Naive B cell (primary cell): ENCODE results near the gene TGFBI. TPM values are rescaled to one million over a fixed set of nuclear protein-coding genes. Genes with fewer than 3 reads are reported as not detected.
A peak's percentile ranks its signal among the peaks of the same experiment; 100 is the strongest.

ENCODE experiments used
- ATAC-seq, 2 donors: fragments of 150-1000 bp; cut with Tn5 transposase; 2 replicates each; pipeline ENCODE4 v1.10.0; 2021; ENCODE audit warnings: low read depth in 2 of 2, mild to moderate bottlenecking in 2 of 2, moderate library complexity in 2 of 2
- DNase-seq: peaks from one replicate; pipeline ENCODE4 v3.0.0; 2022
- H3K27ac Mint-ChIP-seq, 6 donors: one replicate each; pipeline ENCODE4 v1.8.0; 2020 to 2022; ENCODE audit warnings: mild to moderate bottlenecking in 6 of 6, mixed read lengths in 6 of 6, moderate library complexity in 5 of 6, inconsistent platforms in 2 of 6
- H3K27me3 Mint-ChIP-seq, 3 donors: one replicate each; pipeline ENCODE4 v1.8.0; 2021 to 2022; ENCODE audit warnings: mixed read lengths in 3 of 3, mild to moderate bottlenecking in 1 of 3
- H3K36me3 Mint-ChIP-seq, 2 donors: one replicate each; pipeline ENCODE4 v1.8.0; 2020 to 2022; ENCODE audit warnings: mixed read lengths in 2 of 2, inconsistent platforms in 1 of 2, mild to moderate bottlenecking in 1 of 2
- H3K4me1 Mint-ChIP-seq, 3 donors: one replicate each; pipeline ENCODE4 v1.8.0; 2020 to 2022; ENCODE audit warnings: mixed read lengths in 3 of 3, inconsistent platforms in 1 of 3, mild to moderate bottlenecking in 1 of 3, moderate library complexity in 1 of 3
- H3K4me3 Mint-ChIP-seq, 8 donors: one replicate each; pipeline ENCODE4 v1.8.0; 2020 to 2022; ENCODE audit warnings: mild to moderate bottlenecking in 8 of 8, mixed read lengths in 8 of 8, moderate library complexity in 8 of 8, inconsistent platforms in 2 of 8
- H3K9me3 Mint-ChIP-seq, 7 donors: one replicate each; pipeline ENCODE4 v1.8.0; 2020 to 2022; ENCODE audit warnings: mixed read lengths in 7 of 7, mild to moderate bottlenecking in 5 of 7, inconsistent platforms in 2 of 7, moderate library complexity in 1 of 7
- polyA plus RNA-seq, 6 donors: library from polyadenylated mRNA; unstranded; fragments of 300-500 nt; fragmentation: Illumina TruSeq; gene quantifications; one replicate each; pipeline ENCODE4 v1.2.3, GENCODE V29; 2021; ENCODE audit warnings: low read depth in 6 of 6

TGFBI gene
- polyA plus RNA-seq, 6 donors from 2014 or later, result 0.20 to 4.3 (median 1.2) TPM

GRCh38 chr5:136021016-136021405 lies 7.8 kb upstream of the TGFBI start:
- no peaks in the 10 kb centered on the region for H3K4me1 Mint-ChIP-seq
- peaks cover 11 to 16% (median 12%) of the 10 kb centered on the region in 3 donors for H3K27me3 Mint-ChIP-seq
- no peaks in the 10 kb centered on the region for H3K36me3 Mint-ChIP-seq
- no peak overlapping the region for H3K4me3 Mint-ChIP-seq
- DNase-seq, result no peak
- H3K9me3 Mint-ChIP-seq, result no peaks in the 10 kb centered on the region
- no peak for ATAC-seq
- no peak overlapping the region for H3K27ac Mint-ChIP-seq

GRCh38 chr5:136022965-136023364 lies 5.8 kb upstream of the TGFBI start:
- peaks cover 0 to 2% (median 0%) of the 10 kb centered on the region in 7 donors for H3K9me3 Mint-ChIP-seq
- ATAC-seq, result no peak
- no peak overlapping the region for H3K4me3 Mint-ChIP-seq
- H3K27ac Mint-ChIP-seq, result no peak overlapping the region
- DNase-seq, result no peak
- peaks cover 29 to 35% (median 30%) of the 10 kb centered on the region in 3 donors for H3K27me3 Mint-ChIP-seq
- H3K4me1 Mint-ChIP-seq, result no peaks in the 10 kb centered on the region
- H3K36me3 Mint-ChIP-seq, result no peaks in the 10 kb centered on the region

- DNase-seq (no peak), ATAC-seq (no peak)
- Mint-ChIP-seq H3K4me3 (no peak overlapping the region), H3K9me3 (peaks cover 0 to 2% (median 0%) of the 10 kb centered on the region in 7 donors), H3K27ac (no peak overlapping the region), H3K27me3 (peaks cover 31 to 37% (median 33%) of the 10 kb centered on the region in 3 donors), H3K36me3 (no peaks in the 10 kb centered on the region), H3K4me1 (no peaks in the 10 kb centered on the region)
Observed at GRCh38 chr5:136023958-136024541, 4.7 kb upstream of the TGFBI start.

- H3K4me1 Mint-ChIP-seq, result no peaks in the 10 kb centered on the region
- ATAC-seq (no peak), DNase-seq (no peak)
- H3K27ac Mint-ChIP-seq, result no peak overlapping the region
- peaks cover 33 to 38% (median 37%) of the 10 kb centered on the region in 3 donors for H3K27me3 Mint-ChIP-seq
- H3K4me3 Mint-ChIP-seq, result no peak overlapping the region
- H3K36me3 Mint-ChIP-seq, result no peaks in the 10 kb centered on the region
- peaks cover 0 to 2% (median 0%) of the 10 kb centered on the region in 7 donors for H3K9me3 Mint-ChIP-seq
Observed at GRCh38 chr5:136025900-136026299, 2.9 kb upstream of the TGFBI start.

GRCh38 chr5:136026636-136027035 lies 2.2 kb upstream of the TGFBI start:
- no peak overlapping the region for H3K27ac Mint-ChIP-seq
- no peaks in the 10 kb centered on the region for H3K36me3 Mint-ChIP-seq
- no peak for ATAC-seq
- peaks cover 33 to 44% (median 37%) of the 10 kb centered on the region in 3 donors for H3K27me3 Mint-ChIP-seq
- no peak overlapping the region for H3K4me3 Mint-ChIP-seq
- no peak for DNase-seq
- H3K9me3 Mint-ChIP-seq, result peaks cover 0 to 2% (median 0%) of the 10 kb centered on the region in 7 donors
- H3K4me1 Mint-ChIP-seq, result no peaks in the 10 kb centered on the region

GRCh38 chr5:136027311-136027710 lies 1.5 kb upstream of the TGFBI start:
- no peak for ATAC-seq
- Mint-ChIP-seq H3K36me3 (no peaks in the 10 kb centered on the region), H3K27ac (no peak overlapping the region), H3K27me3 (peaks cover 33 to 44% (median 37%) of the 10 kb centered on the region in 3 donors), H3K9me3 (peaks cover 0 to 2% (median 0%) of the 10 kb centered on the region in 7 donors), H3K4me3 (no peak overlapping the region), H3K4me1 (no peaks in the 10 kb centered on the region)
- no peak for DNase-seq

GRCh38 chr5:136028090-136028489 lies 698 bp upstream of the TGFBI start:
- H3K27ac Mint-ChIP-seq, result no peak overlapping the region
- DNase-seq (no peak), ATAC-seq (no peak)
- H3K36me3 Mint-ChIP-seq, result no peaks in the 10 kb centered on the region
- H3K27me3 Mint-ChIP-seq, result peaks cover 29 to 44% (median 31%) of the 10 kb centered on the region in 3 donors
- H3K4me1 Mint-ChIP-seq, result peaks cover 0 to 2% (median 2%) of the 10 kb centered on the region in 3 donors
- peaks cover 0 to 2% (median 0%) of the 10 kb centered on the region in 7 donors for H3K9me3 Mint-ChIP-seq
- H3K4me3 Mint-ChIP-seq, result no peak overlapping the region

GRCh38 chr5:136030252-136030651 lies 1.5 kb downstream of the TGFBI start:
- H3K9me3 Mint-ChIP-seq, result peaks cover 0 to 2% (median 0%) of the 10 kb centered on the region in 7 donors

GRCh38 chr5:136030956-136031611 lies 2.3 kb downstream of the TGFBI start:
- peaks cover 21 to 39% (median 21%) of the 10 kb centered on the region in 3 donors for H3K27me3 Mint-ChIP-seq
- H3K4me1 Mint-ChIP-seq, result peaks cover 0 to 8% (median 7%) of the 10 kb centered on the region in 3 donors
- H3K4me3 Mint-ChIP-seq, result no peak overlapping the region
- ATAC-seq, result no peak
- H3K27ac Mint-ChIP-seq, result no peak overlapping the region
- DNase-seq, result no peak
- H3K36me3 Mint-ChIP-seq, result no peaks in the 10 kb centered on the region
- peaks cover 0 to 2% (median 0%) of the 10 kb centered on the region in 7 donors for H3K9me3 Mint-ChIP-seq

More at GRCh38 chr5:136030252-136030651, 1.5 kb downstream of the TGFBI start:
- peaks cover 0 to 7% (median 4%) of the 10 kb centered on the region in 3 donors for H3K4me1 Mint-ChIP-seq
- H3K27ac Mint-ChIP-seq, result no peak overlapping the region
- DNase-seq (no peak), ATAC-seq (no peak)
- H3K27me3 Mint-ChIP-seq, result peaks cover 21 to 41% (median 21%) of the 10 kb centered on the region in 3 donors
- H3K36me3 Mint-ChIP-seq, result no peaks in the 10 kb centered on the region
- no peak overlapping the region for H3K4me3 Mint-ChIP-seq

- Mint-ChIP-seq H3K36me3 (no peaks in the 10 kb centered on the region), H3K27me3 (peaks cover 15 to 33% (median 15%) of the 10 kb centered on the region in 3 donors), H3K9me3 (peaks cover 0 to 2% (median 0%) of the 10 kb centered on the region in 7 donors), H3K27ac (no peak overlapping the region), H3K4me3 (no peak overlapping the region), H3K4me1 (peaks cover 5 to 15% (median 13%) of the 10 kb centered on the region in 3 donors)
- DNase-seq (no peak), ATAC-seq (no peak)
Observed at GRCh38 chr5:136031711-136032110, 2.9 kb downstream of the TGFBI start.

- ATAC-seq (no peak), DNase-seq (no peak)
- Mint-ChIP-seq H3K36me3 (peaks cover 0 to 3% of the 10 kb centered on the region in 2 donors), H3K27ac (no peak overlapping the region), H3K4me1 (peaks cover 10 to 23% (median 22%) of the 10 kb centered on the region in 3 donors), H3K9me3 (peaks cover 0 to 2% (median 1%) of the 10 kb centered on the region in 7 donors), H3K27me3 (peaks cover 6 to 33% (median 7%) of the 10 kb centered on the region in 3 donors), H3K4me3 (peak overlapping the region in 1 of 8 donors; percentile 30)
Observed at GRCh38 chr5:136032564-136032963, 3.8 kb downstream of the TGFBI start.

GRCh38 chr5:136033234-136033633 lies 4.4 kb downstream of the TGFBI start:
- ATAC-seq (no peak), DNase-seq (no peak)
- no peak overlapping the region for H3K27ac Mint-ChIP-seq
- H3K9me3 Mint-ChIP-seq, result peaks cover 0 to 9% (median 0%) of the 10 kb centered on the region in 7 donors
- peaks cover 11 to 25% (median 22%) of the 10 kb centered on the region in 3 donors for H3K4me1 Mint-ChIP-seq
- H3K27me3 Mint-ChIP-seq, result peaks cover 0 to 30% (median under 1%) of the 10 kb centered on the region in 3 donors
- no peak overlapping the region for H3K4me3 Mint-ChIP-seq
- H3K36me3 Mint-ChIP-seq, result peaks cover 3 to 8% of the 10 kb centered on the region in 2 donors

- Mint-ChIP-seq H3K9me3 (peaks cover 0 to 12% (median 0%) of the 10 kb centered on the region in 7 donors), H3K4me1 (peaks cover 11 to 25% (median 22%) of the 10 kb centered on the region in 3 donors), H3K36me3 (peaks cover 4 to 8% of the 10 kb centered on the region in 2 donors), H3K4me3 (no peak overlapping the region), H3K27me3 (peaks cover 0 to 30% (median 0%) of the 10 kb centered on the region in 3 donors), H3K27ac (no peak overlapping the region)
- ATAC-seq, result no peak
- DNase-seq, result no peak
Observed at GRCh38 chr5:136033848-136034247, 5.1 kb downstream of the TGFBI start.

GRCh38 chr5:136034492-136034891 lies 5.7 kb downstream of the TGFBI start:
- H3K4me3 Mint-ChIP-seq, result no peak overlapping the region
- H3K4me1 Mint-ChIP-seq, result peaks cover 11 to 25% (median 22%) of the 10 kb centered on the region in 3 donors
- no peak overlapping the region for H3K27ac Mint-ChIP-seq
- ATAC-seq (no peak), DNase-seq (no peak)
- peaks cover 0 to 30% (median 0%) of the 10 kb centered on the region in 3 donors for H3K27me3 Mint-ChIP-seq
- peaks cover 0 to 12% (median 0%) of the 10 kb centered on the region in 7 donors for H3K9me3 Mint-ChIP-seq
- peaks cover 4 to 8% of the 10 kb centered on the region in 2 donors for H3K36me3 Mint-ChIP-seq
